B cell (primary cell): ENCODE results near the gene IVL. TPM values are rescaled to one million over a fixed set of nuclear protein-coding genes. Genes with fewer than 3 reads are reported as not detected.

ENCODE experiments used
- ATAC-seq: fragments of 200-7000 bp; cut with Tn5 transposase; one replicate; pipeline ENCODE4 v1.10.0; 2021; ENCODE audit warnings: low read depth, mild to moderate bottlenecking, moderate number of reproducible peaks, moderate library complexity
- CTCF ChIA-PET: fragments of 350-600 bp; sonication (Branson Sonifier 250); formaldehyde crosslinking; loops from one replicate; lab custom pipeline; 2021; ENCODE audit warnings: antibody characterized with exemption, inconsistent platforms; lab: Charles Lee
- POLR2A ChIA-PET: fragments of 350-600 bp; sonication (Branson Sonifier 250); formaldehyde crosslinking; loops from one replicate; lab custom pipeline; 2021; ENCODE audit warnings: antibody characterized with exemption; lab: Charles Lee
- DNase-seq: peaks from one replicate; pipeline ENCODE4 v3.0.0; 2013
- H2AFZ ChIP-seq: 2 replicates; pipeline ENCODE4 v1.6.1; 2012; ENCODE audit warnings: mild to moderate bottlenecking, low read depth, low read length; ENCODE audit not compliant: insufficient read depth, poor library complexity, severe bottlenecking
- H3K27ac ChIP-seq, 2 donors: 1 replicate in 1 of 2; 2 replicates in 1 of 2; pipeline ENCODE4 v1.5.1; 2012 to 2013; ENCODE audit warnings: low read length in 2 of 2, mild to moderate bottlenecking in 2 of 2, moderate library complexity in 1 of 2
- H3K27me3 ChIP-seq, 4 experiments: fragments of 200-600 bp in 1 of 4; sonication (generic) in 1 of 4; replicated peaks in 1 of 4; 1 replicate in 2 of 4; 2 replicates in 2 of 4; pipeline versions ENCODE4 v1.6.1 to v1.7.0; 2013 to 2016; ENCODE audit warnings: low read length in 3 of 4, mild to moderate bottlenecking in 2 of 4, mixed read lengths in 1 of 4, moderate library complexity in 1 of 4; ENCODE audit not compliant: insufficient read depth in 4 of 4, control insufficient read depth in 3 of 4; ENCODE audit errors: control extremely low read depth in 1 of 4
- H3K36me3 ChIP-seq, 2 experiments: replicated peaks in 1 of 2; 1 replicate in 1 of 2; 2 replicates in 1 of 2; pipeline versions ENCODE4 v1.6.1 to v1.7.1; 2013; ENCODE audit warnings: low read length in 1 of 2; ENCODE audit not compliant: insufficient read depth in 2 of 2, control insufficient read depth in 1 of 2; ENCODE audit errors: control extremely low read depth in 1 of 2, extremely low read depth in 1 of 2
- H3K4me1 ChIP-seq, 2 donors: fragments of 200-600 bp in 1 of 2; sonication (generic) in 1 of 2; 1 replicate in 1 of 2; 2 replicates in 1 of 2; pipeline versions ENCODE4 v1.5.1 to v1.6.1; 2013 to 2017; ENCODE audit warnings: low read length in 2 of 2; ENCODE audit not compliant: control insufficient read depth in 2 of 2, insufficient read depth in 2 of 2
- H3K4me2 ChIP-seq: replicated peaks from 2 replicates; pipeline ENCODE3; 2012; ENCODE audit warnings: mild to moderate bottlenecking, low read depth, low read length; ENCODE audit not compliant: poor library complexity, severe bottlenecking
- H3K4me3 ChIP-seq, 5 experiments: fragments of 200-600 bp in 1 of 5; sonication (generic) in 1 of 5; 1 replicate in 3 of 5; 2 replicates in 2 of 5; pipeline versions ENCODE4 v1.5.1 to v1.7.0; 2011 to 2016; ENCODE audit warnings: low read length in 4 of 5, mild to moderate bottlenecking in 4 of 5, low read depth in 2 of 5, control low read depth in 1 of 5, moderate library complexity in 1 of 5; ENCODE audit not compliant: insufficient read depth in 1 of 5; ENCODE audit errors: control extremely low read depth in 1 of 5, extremely low read depth in 1 of 5
- H3K79me2 ChIP-seq: fragments of 200-600 bp; sonication (generic); one replicate; pipeline ENCODE4 v1.6.0; 2016; ENCODE audit warnings: low read length; ENCODE audit not compliant: control insufficient read depth, insufficient read depth
- H3K9ac ChIP-seq: fragments of 200-600 bp; sonication (generic); 2 replicates; pipeline ENCODE4 v1.6.1; 2017; ENCODE audit warnings: mild to moderate bottlenecking, low read length, moderate library complexity
- H3K9me3 ChIP-seq, 3 donors: one replicate each; pipeline versions ENCODE4 v1.6.1 to v1.7.1; 2013; ENCODE audit warnings: low read length in 2 of 3; ENCODE audit not compliant: control insufficient read depth in 2 of 3, insufficient read depth in 1 of 3; ENCODE audit errors: control extremely low read depth in 1 of 3
- H4K20me1 ChIP-seq: 2 replicates; pipeline ENCODE4 v1.6.0; 2012; ENCODE audit warnings: mild to moderate bottlenecking, low read length; ENCODE audit not compliant: insufficient read depth, control insufficient read depth, poor library complexity, severe bottlenecking
- H3K27ac Mint-ChIP-seq: one replicate; pipeline ENCODE4 v1.8.0; 2021; ENCODE audit warnings: mixed read lengths
- H3K27me3 Mint-ChIP-seq: one replicate; pipeline ENCODE4 v1.8.0; 2021; ENCODE audit warnings: mixed read lengths
- H3K4me1 Mint-ChIP-seq: one replicate; pipeline ENCODE4 v1.8.0; 2021; ENCODE audit warnings: mixed read lengths
- H3K4me3 Mint-ChIP-seq: one replicate; pipeline ENCODE4 v1.8.0; 2021; ENCODE audit warnings: mixed read lengths
- H3K9me3 Mint-ChIP-seq: one replicate; pipeline ENCODE4 v1.8.0; 2022; ENCODE audit warnings: mixed read lengths; ENCODE audit not compliant: insufficient read depth
- CTCF ChIP-seq: fragments of 200-600 bp; IDR thresholded peaks from one replicate; pipeline ENCODE4 v1.8.0; 2022; ENCODE audit warnings: antibody characterized with exemption, mild to moderate bottlenecking
- EZH2 ChIP-seq: IDR thresholded peaks from 2 replicates; pipeline ENCODE4 v1.6.1; 2012; ENCODE audit warnings: borderline replicate concordance, low read depth, mild to moderate bottlenecking, moderate library complexity, low read length; ENCODE audit not compliant: insufficient read depth, poor library complexity, severe bottlenecking
- WGBS: methylation state at CpG from one replicate; pipeline ENCODE4 v1.1.5; 2013; ENCODE audit warnings: missing lambda C conversion rate; ENCODE audit not compliant: insufficient coverage; 5-methylcytosine and 5-hydroxymethylcytosine counted together
- intact Hi-C: fragments of 100-400 bp; cut with micrococcal nuclease; formaldehyde crosslinking; loops from one replicate; pipeline ENCODE4 v1.10.0; 2022
- polyA plus RNA-seq: library from polyadenylated mRNA; depleted of rRNA; stranded (reverse); fragments of >200 nt; gene quantifications from 2 replicates; pipeline ENCODE4 v1.2.3, GENCODE V29; 2012
- total RNA-seq, 2 donors: library from RNA; stranded (reverse); fragments of 120-200 nt in 1 of 2; gene quantifications; 1 replicate in 1 of 2; 2 replicates in 1 of 2; pipeline versions ENCODE4 v1.2.3 to v1.2.4, GENCODE V29; 2013 to 2022

IVL gene
- total and polyA plus RNA-seq, 2 donors (not counting 1 experiment from before 2014, with no cell fraction given): not detected

DNA sequence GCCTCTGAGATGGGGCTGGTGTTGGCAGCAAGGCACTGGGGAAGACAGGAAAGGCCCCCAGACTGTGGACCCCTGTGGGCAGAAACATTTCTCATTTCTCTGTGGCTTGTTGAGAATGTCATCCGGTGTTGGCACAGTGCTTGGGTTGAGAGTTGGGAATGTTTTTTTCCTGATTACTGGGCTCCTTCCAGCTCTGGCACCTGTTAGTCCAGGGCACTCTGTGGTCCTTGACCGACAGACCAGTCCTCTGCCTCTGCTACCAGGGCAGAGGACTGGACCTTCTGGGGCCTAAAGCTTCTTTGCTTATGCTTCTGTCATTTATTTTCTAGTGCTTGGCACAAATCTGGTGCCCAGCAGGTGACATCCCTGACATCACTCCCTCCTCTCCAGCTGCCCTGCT is 33.8 kb downstream of the IVL start:
- Mint-ChIP-seq H3K9me3 (no peaks in the 10 kb centered on the region), H3K27me3 (peaks cover 22% of the 10 kb centered on the region), H3K4me3 (no peak overlapping the region), H3K27ac (no peak overlapping the region), H3K4me1 (no peaks in the 10 kb centered on the region)
- Histone ChIP-seq H4K20me1 (no peaks in the 10 kb centered on the region), H3K9me3 (no peaks in the 10 kb centered on the region), H2AFZ (no peak overlapping the region), H3K4me1 (no peaks in the 10 kb centered on the region), H3K36me3 (no peaks in the 10 kb centered on the region), H3K4me2 (no peak overlapping the region), H3K27me3 (no peaks in the 10 kb centered on the region), H3K4me3 (no peak overlapping the region), H3K27ac (no peak overlapping the region), H3K9ac (no peak overlapping the region), H3K79me2 (no peaks in the 10 kb centered on the region)
- 96% methylated on average over 2 of the region's 2 CpGs for WGBS
- intact Hi-C loops: no loop called here
- TF ChIP-seq EZH2: no peak
- TF ChIP-seq CTCF: no peak
- POLR2A ChIA-PET: no interaction called here
- CTCF ChIA-PET: no interaction called here
- ATAC-seq: no peak
- no peak for DNase-seq

- ATAC-seq (no peak), DNase-seq (no peak)
- no peak overlapping the region for H3K4me2 ChIP-seq
- intact Hi-C loops: no loop called here
- 86% methylated on average over 1 of the region's 3 CpGs for WGBS
- ChIA-PET POLR2A (no interaction called here), CTCF (no interaction called here)
- H3K27me3 ChIP-seq: peaks cover 0 to 2% (median 0%) of the 10 kb centered on the region in 4 experiments
- no peak overlapping the region for H3K27ac ChIP-seq
- Mint-ChIP-seq H3K27ac (no peak overlapping the region), H3K4me1 (no peaks in the 10 kb centered on the region), H3K27me3 (peaks cover 26% of the 10 kb centered on the region), H3K9me3 (no peaks in the 10 kb centered on the region), H3K4me3 (no peak overlapping the region)
- no peaks in the 10 kb centered on the region for H3K79me2 ChIP-seq
- TF ChIP-seq EZH2: no peak
- TF ChIP-seq CTCF: no peak
- no peak overlapping the region for H3K9ac ChIP-seq
- no peaks in the 10 kb centered on the region for H3K9me3 ChIP-seq
- no peak overlapping the region for H3K4me3 ChIP-seq
- H4K20me1 ChIP-seq: no peaks in the 10 kb centered on the region
- H3K4me1 ChIP-seq: no peaks in the 10 kb centered on the region
- no peak overlapping the region for H2AFZ ChIP-seq
- H3K36me3 ChIP-seq: no peaks in the 10 kb centered on the region
Measured at GRCh38 chr1:152946248-152946647, 37.9 kb downstream of the IVL start.
